Measurements from ENCODE around the gene KDM3B. TPM values are rescaled to one million over a fixed set of nuclear protein-coding genes. Genes with fewer than 3 reads are reported as not detected.

KDM3B gene
- polyA plus RNA-seq, 1 of the 3 experiments (the other 2 are of a cell fraction) = 22.4 TPM

GRCh38 chr5:138468133-138468965 lies 115.9 kb downstream of the KDM3B start:
- Histone ChIP-seq H3K9ac (no peak overlapping the region), H3K4me3 (ENCODE audit: low read depth in 2 of 2, low read length in 1 of 2) (no peak overlapping the region)

GRCh38 chr5:138468966-138469539 lies 116.6 kb downstream of the KDM3B start:
- Histone ChIP-seq H3K4me3 (ENCODE audit: low read depth in 2 of 2, low read length in 1 of 2) (no peak overlapping the region), H2AFZ (ENCODE audit: low read depth) (no peak overlapping the region)

More at GRCh38 chr5:138468133-138468965, 115.9 kb downstream of the KDM3B start:
- no peak for TF ChIP-seq POLR2AphosphoS5 (IDR thresholded peaks at IDR 0.05; ENCODE audit: low read depth, low read length)
- TF ChIP-seq GABPA (IDR thresholded peaks at IDR 0.05; ENCODE audit: low read depth) = no peak
- TF ChIP-seq YY1 (IDR thresholded peaks at IDR 0.05; ENCODE audit: low read depth) = no peak
- no peak for TF ChIP-seq RAD21 (IDR thresholded peaks at IDR 0.05; ENCODE audit: low read length)
- no peak for TF ChIP-seq FOSL2 (IDR thresholded peaks at IDR 0.05; ENCODE audit: borderline replicate concordance, low read depth)
- no peak for DNase-seq
- Histone ChIP-seq H3K4me2 (peak overlapping the region; percentile 98; the same call in 1 of the 2 replicates), H3K4me1 (ENCODE audit: control insufficient read depth in 1 of 2, insufficient read depth in 2 of 2, low read depth in 1 of 2, low read length in 1 of 2) (peaks cover 9 to 16% of the 10 kb centered on the region in 2 experiments; a peak in 1 of 4 replicates), H3K27ac (ENCODE audit: low read depth in 2 of 2, low read length in 1 of 2) (no peak overlapping the region), H3K36me3 (replicated peaks in 1 of 2; ENCODE audit: control insufficient read depth in 1 of 2, insufficient read depth in 2 of 2, low read length in 1 of 2) (peaks cover 0 to 13% of the 10 kb centered on the region in 2 experiments), H3K79me2 (ENCODE audit: insufficient read depth) (peaks cover 12% of the 10 kb centered on the region; the same call in 1 of the 2 replicates), H2AFZ (ENCODE audit: low read depth) (no peak overlapping the region), H4K20me1 (ENCODE audit: insufficient read depth) (peaks cover 37% of the 10 kb centered on the region), H3F3A (replicated peaks; ENCODE audit: insufficient read depth) (peaks cover 38% of the 10 kb centered on the region), H3K9me2 (no peaks in the 10 kb centered on the region), H3K27me3 (ENCODE audit: insufficient read depth) (no peaks in the 10 kb centered on the region), H3K9me3 (no peaks in the 10 kb centered on the region)
- CTCF ChIA-PET = interaction anchor here (0.6 to 11.7 kb wide), 5 partner anchors 10 to 35 kb away, joined by 3 to 131 read pairs (median 7); no protein-coding TSS in a partner anchor
- POLR2A ChIA-PET = no interaction called here
- 81% methylated on average over 7 of the region's 7 CpGs for WGBS (ENCODE audit: low lambda C conversion rate)

More at GRCh38 chr5:138468966-138469539, 116.6 kb downstream of the KDM3B start:
- Histone ChIP-seq H4K20me1 (ENCODE audit: insufficient read depth) (peaks cover 37% of the 10 kb centered on the region), H3K36me3 (replicated peaks in 1 of 2; ENCODE audit: control insufficient read depth in 1 of 2, insufficient read depth in 2 of 2, low read length in 1 of 2) (peaks cover 0 to 13% of the 10 kb centered on the region in 2 experiments), H3K4me1 (ENCODE audit: control insufficient read depth in 1 of 2, insufficient read depth in 2 of 2, low read depth in 1 of 2, low read length in 1 of 2) (peaks cover 9 to 13% of the 10 kb centered on the region in 2 experiments; a peak in 1 of 4 replicates), H3K27me3 (ENCODE audit: insufficient read depth) (no peaks in the 10 kb centered on the region), H3F3A (replicated peaks; ENCODE audit: insufficient read depth) (peaks cover 38% of the 10 kb centered on the region), H3K4me2 (no peak overlapping the region), H3K9me2 (no peaks in the 10 kb centered on the region), H3K9me3 (no peaks in the 10 kb centered on the region), H3K79me2 (ENCODE audit: insufficient read depth) (peaks cover 12% of the 10 kb centered on the region; the same call in 1 of the 2 replicates), H3K27ac (ENCODE audit: low read depth in 2 of 2, low read length in 1 of 2) (no peak overlapping the region), H3K9ac (no peak overlapping the region)
- ChIA-PET POLR2A (no interaction called here), CTCF (interaction anchor here (0.6 to 3.6 kb wide), 4 partner anchors 9 to 35 kb away, joined by 3 to 14 read pairs (median 6); no protein-coding TSS in a partner anchor)
- no peak for TF ChIP-seq IRF3 (IDR thresholded peaks at IDR 0.05; ENCODE audit: low read depth, low read length)
- no peak for TF ChIP-seq ELF1 (IDR thresholded peaks at IDR 0.05)
- no peak for TF ChIP-seq PBX3 (IDR thresholded peaks at IDR 0.05)
- no peak for TF ChIP-seq FOXJ3 (CRISPR knock-in tag; IDR thresholded peaks at IDR 0.05)
- TF ChIP-seq RXRA (IDR thresholded peaks at IDR 0.05; ENCODE audit: borderline replicate concordance, low read depth) = no peak
- WGBS (ENCODE audit: low lambda C conversion rate) = 85% methylated on average over 8 of the region's 8 CpGs
- DNase-seq = no peak

Data from SK-N-SH (cell line).